Panc1 (cell line): ENCODE data around the gene UIMC1. TPM values are rescaled to one million over a fixed set of nuclear protein-coding genes. Genes with fewer than 3 reads are reported as not detected.

ENCODE experiments used
- ATAC-seq: fragments of 200-7000 bp; cut with Tn5 transposase; 2 replicates; pipeline ENCODE4 v1.9.1; 2020; ENCODE audit warnings: mild to moderate bottlenecking, moderate library complexity
- BruUV-seq: library from RNA; stranded (reverse); fragments of 400-500 nt; replicated peaks from 2 replicates; lab custom pipeline; 2021; lab: Mats Ljungman, UMichigan
- CTCF ChIA-PET: fragments of 300-600 bp; sonication (Branson Sonifier 250); formaldehyde crosslinking; loops from one replicate; lab custom pipeline; 2022; ENCODE audit warnings: antibody characterized with exemption; lab: Charles Lee
- POLR2A ChIA-PET: fragments of 300-600 bp; sonication (Branson Sonifier 250); formaldehyde crosslinking; loops from one replicate; lab custom pipeline; 2022; ENCODE audit warnings: antibody characterized with exemption; lab: Charles Lee
- DNase-seq: peaks from one replicate; pipeline ENCODE4 v3.0.0-alpha.2; 2010; ENCODE audit warnings: low read depth, low spot score
- H3K27ac ChIP-seq: 2 replicates; pipeline ENCODE4 v1.5.1; 2011; ENCODE audit warnings: mild to moderate bottlenecking, low read length, inconsistent platforms
- H3K27me3 ChIP-seq: fragments of 200-500 bp; sonication (Bioruptor generic); 2 replicates; pipeline ENCODE4 v1.6.0; 2014; ENCODE audit warnings: low read length, inconsistent platforms; ENCODE audit not compliant: control insufficient read depth, insufficient read depth
- H3K36me3 ChIP-seq: fragments of 200-500 bp; sonication (Bioruptor generic); 2 replicates; pipeline ENCODE4 v1.5.1; 2014; ENCODE audit warnings: inconsistent platforms, mild to moderate bottlenecking, low read length, moderate library complexity; ENCODE audit not compliant: control insufficient read depth, insufficient read depth
- H3K4me1 ChIP-seq: 2 replicates; pipeline ENCODE4 v1.5.1; 2011; ENCODE audit warnings: inconsistent platforms, mild to moderate bottlenecking, low read length, moderate library complexity; ENCODE audit not compliant: control insufficient read depth, insufficient read depth
- H3K4me3 ChIP-seq, 2 experiments: 2 replicates each; pipeline ENCODE4 v1.5.1; 2011 to 2012; ENCODE audit warnings: low read depth in 2 of 2, low read length in 2 of 2, mild to moderate bottlenecking in 2 of 2, inconsistent platforms in 1 of 2, moderate library complexity in 1 of 2
- H3K9me3 ChIP-seq: fragments of 200-500 bp; sonication (Bioruptor generic); 2 replicates; pipeline ENCODE4 v1.5.1; 2014; ENCODE audit warnings: low read depth, mild to moderate bottlenecking, inconsistent platforms, low read length, moderate library complexity; ENCODE audit not compliant: control insufficient read depth, insufficient read depth
- POLR2AphosphoS5 ChIP-seq: IDR thresholded peaks from 2 replicates; pipeline ENCODE4 v1.6.1; 2012; ENCODE audit warnings: mild to moderate bottlenecking, low read depth, low read length, moderate library complexity
- SIN3A ChIP-seq: IDR thresholded peaks from 2 replicates; pipeline ENCODE4 v1.6.1; 2012; ENCODE audit warnings: low read depth, mild to moderate bottlenecking, low read length, moderate library complexity, borderline replicate concordance; ENCODE audit not compliant: insufficient read depth
- TCF7L2 ChIP-seq: IDR thresholded peaks from 2 replicates; pipeline ENCODE4 v1.6.1; 2011; ENCODE audit warnings: mild to moderate bottlenecking, low read depth, low read length, inconsistent platforms
- in situ Hi-C: cut with HindIII; loops from 2 replicates; pipeline ENCODE4 v1.10.0; 2016; ENCODE audit warnings: low sequenced_read_pairs, low pct_unique_long_range_greater_than_20kb
- intact Hi-C: fragments of 100-400 bp; cut with micrococcal nuclease; formaldehyde crosslinking; loops from one replicate; pipeline ENCODE4 v1.10.0; 2022; ENCODE audit not compliant: unreplicated experiment
- total RNA-seq: library from RNA; stranded (reverse); gene quantifications from one replicate; pipeline ENCODE4 v1.2.1, GENCODE V29; 2021; ENCODE audit not compliant: unreplicated experiment
- TF ChIP-seq, protein P1 (sequence below), 2 experiments: IDR thresholded peaks; 2 replicates each; pipeline ENCODE4 v1.6.1; 2011 to 2012; ENCODE audit warnings: low read depth in 2 of 2, control low read depth in 1 of 2, low read length in 1 of 2, mild to moderate bottlenecking in 1 of 2, moderate library complexity in 1 of 2; ENCODE audit not compliant: insufficient read depth in 1 of 2
- TF ChIP-seq, protein P2 (sequence below): fragments of 450-650 bp; IDR thresholded peaks from 2 replicates; pipeline ENCODE4 v1.5.1; 2017; ENCODE audit warnings: mild to moderate bottlenecking

UIMC1 gene
- total RNA-seq, 1 experiment from 2014 or later = 37.1 TPM

DNA sequence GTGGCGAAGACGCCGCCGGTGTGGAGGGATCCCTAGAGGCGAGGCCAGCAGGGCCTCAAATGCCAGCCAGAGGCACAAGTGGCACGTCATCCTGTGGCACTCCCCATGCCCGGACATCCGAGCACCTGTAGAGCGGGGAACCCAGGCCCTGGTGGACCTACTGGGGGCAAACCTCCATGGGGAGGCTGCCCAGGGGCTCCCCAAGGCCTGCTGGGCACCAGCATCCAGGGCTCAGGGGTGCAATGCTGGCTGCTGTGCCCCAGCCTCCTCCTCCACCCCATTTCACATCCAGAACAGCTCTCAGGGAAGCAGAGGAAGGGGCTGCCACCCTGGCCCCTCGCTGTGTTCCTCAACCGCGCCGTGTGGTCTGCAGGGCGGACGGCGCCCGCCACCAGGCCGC, 151.0 kb downstream of the UIMC1 start:
- Histone ChIP-seq H3K27me3 (no peaks in the 10 kb centered on the region; the same call in 1 of the 2 replicates), H3K9me3 (no peaks in the 10 kb centered on the region), H3K4me1 (no peaks in the 10 kb centered on the region), H3K4me3 (no peak overlapping the region), H3K27ac (no peak overlapping the region), H3K36me3 (no peaks in the 10 kb centered on the region)
- CTCF ChIA-PET = no interaction called here
- in situ Hi-C loops = no loop called here
- ATAC-seq = no peak
- TF ChIP-seq TCF7L2 (no peak), POLR2AphosphoS5 (no peak), SIN3A (no peak)
- TF ChIP-seq, protein P1, sequence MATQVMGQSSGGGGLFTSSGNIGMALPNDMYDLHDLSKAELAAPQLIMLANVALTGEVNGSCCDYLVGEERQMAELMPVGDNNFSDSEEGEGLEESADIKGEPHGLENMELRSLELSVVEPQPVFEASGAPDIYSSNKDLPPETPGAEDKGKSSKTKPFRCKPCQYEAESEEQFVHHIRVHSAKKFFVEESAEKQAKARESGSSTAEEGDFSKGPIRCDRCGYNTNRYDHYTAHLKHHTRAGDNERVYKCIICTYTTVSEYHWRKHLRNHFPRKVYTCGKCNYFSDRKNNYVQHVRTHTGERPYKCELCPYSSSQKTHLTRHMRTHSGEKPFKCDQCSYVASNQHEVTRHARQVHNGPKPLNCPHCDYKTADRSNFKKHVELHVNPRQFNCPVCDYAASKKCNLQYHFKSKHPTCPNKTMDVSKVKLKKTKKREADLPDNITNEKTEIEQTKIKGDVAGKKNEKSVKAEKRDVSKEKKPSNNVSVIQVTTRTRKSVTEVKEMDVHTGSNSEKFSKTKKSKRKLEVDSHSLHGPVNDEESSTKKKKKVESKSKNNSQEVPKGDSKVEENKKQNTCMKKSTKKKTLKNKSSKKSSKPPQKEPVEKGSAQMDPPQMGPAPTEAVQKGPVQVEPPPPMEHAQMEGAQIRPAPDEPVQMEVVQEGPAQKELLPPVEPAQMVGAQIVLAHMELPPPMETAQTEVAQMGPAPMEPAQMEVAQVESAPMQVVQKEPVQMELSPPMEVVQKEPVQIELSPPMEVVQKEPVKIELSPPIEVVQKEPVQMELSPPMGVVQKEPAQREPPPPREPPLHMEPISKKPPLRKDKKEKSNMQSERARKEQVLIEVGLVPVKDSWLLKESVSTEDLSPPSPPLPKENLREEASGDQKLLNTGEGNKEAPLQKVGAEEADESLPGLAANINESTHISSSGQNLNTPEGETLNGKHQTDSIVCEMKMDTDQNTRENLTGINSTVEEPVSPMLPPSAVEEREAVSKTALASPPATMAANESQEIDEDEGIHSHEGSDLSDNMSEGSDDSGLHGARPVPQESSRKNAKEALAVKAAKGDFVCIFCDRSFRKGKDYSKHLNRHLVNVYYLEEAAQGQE (IDR thresholded peaks at IDR 0.05; ENCODE audit: insufficient read depth in 1 of 2, low read depth in 2 of 2, low read length in 1 of 2) = no peak
- TF ChIP-seq, protein P2, sequence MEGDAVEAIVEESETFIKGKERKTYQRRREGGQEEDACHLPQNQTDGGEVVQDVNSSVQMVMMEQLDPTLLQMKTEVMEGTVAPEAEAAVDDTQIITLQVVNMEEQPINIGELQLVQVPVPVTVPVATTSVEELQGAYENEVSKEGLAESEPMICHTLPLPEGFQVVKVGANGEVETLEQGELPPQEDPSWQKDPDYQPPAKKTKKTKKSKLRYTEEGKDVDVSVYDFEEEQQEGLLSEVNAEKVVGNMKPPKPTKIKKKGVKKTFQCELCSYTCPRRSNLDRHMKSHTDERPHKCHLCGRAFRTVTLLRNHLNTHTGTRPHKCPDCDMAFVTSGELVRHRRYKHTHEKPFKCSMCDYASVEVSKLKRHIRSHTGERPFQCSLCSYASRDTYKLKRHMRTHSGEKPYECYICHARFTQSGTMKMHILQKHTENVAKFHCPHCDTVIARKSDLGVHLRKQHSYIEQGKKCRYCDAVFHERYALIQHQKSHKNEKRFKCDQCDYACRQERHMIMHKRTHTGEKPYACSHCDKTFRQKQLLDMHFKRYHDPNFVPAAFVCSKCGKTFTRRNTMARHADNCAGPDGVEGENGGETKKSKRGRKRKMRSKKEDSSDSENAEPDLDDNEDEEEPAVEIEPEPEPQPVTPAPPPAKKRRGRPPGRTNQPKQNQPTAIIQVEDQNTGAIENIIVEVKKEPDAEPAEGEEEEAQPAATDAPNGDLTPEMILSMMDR = no peak
- intact Hi-C loops = no loop called here
- DNase-seq = no peak
- no TSS peak for BruUV-seq
- POLR2A ChIA-PET = no interaction called here

Other genes with a start within 250 kb of the UIMC1 start
- gene UNC5A, start 196.2 kb downstream of the UIMC1 start, total RNA-seq = 0.13 TPM
- not detected for gene HK3, start 107.4 kb downstream of the UIMC1 start, total RNA-seq
- gene ZNF346, start 15.9 kb upstream of the UIMC1 start, total RNA-seq = 21.3 TPM
- 7.5 TPM for gene FGFR4, start 80.1 kb upstream of the UIMC1 start, total RNA-seq
- gene NSD1, start 127.0 kb upstream of the UIMC1 start, total RNA-seq = 58.7 TPM